MV-4-11 (cell line): ENCODE data around the gene SPEN.

Experiments used
- DNase-seq: peaks from one replicate; lab custom pipeline; 2025; lab: John Stamatoyannopoulos, UW

SPEN gene

DNA sequence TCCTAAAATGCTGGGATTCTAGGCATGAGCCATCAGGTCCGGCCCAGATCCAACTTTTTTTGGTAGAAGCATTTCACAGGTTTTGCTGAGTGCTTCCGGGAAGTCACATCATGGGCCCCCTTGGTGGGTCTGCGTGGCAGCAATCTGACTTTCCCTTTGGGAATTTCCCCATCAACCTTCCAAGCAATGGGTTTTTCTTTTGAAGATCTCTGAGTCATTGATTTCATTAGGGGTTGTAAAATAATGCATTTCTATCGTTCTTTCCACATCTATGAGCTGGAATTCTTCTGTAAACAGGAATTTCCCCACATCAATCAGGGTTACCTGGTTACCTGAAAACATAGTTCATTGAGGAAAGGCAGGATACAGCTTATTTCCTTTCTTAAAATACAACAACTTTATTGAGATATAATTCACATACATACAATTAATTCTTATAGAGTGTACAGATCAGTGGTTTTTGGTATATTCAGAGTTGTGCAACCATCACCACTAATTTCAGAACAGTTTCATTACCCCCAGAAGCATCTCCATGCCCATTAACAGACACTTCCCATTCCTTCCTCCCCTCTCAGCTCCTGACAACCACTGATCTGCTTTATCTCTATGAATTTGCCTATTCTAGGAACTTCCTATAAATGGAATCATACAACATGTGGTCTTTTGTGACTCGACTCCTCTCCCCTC, 138.2 kb downstream of the SPEN start:
- DNase-seq = peak; percentile 80

GRCh38 chr1:15988856-15989736, 141.6 kb downstream of the SPEN start:
- DNase-seq = no peak

DNA sequence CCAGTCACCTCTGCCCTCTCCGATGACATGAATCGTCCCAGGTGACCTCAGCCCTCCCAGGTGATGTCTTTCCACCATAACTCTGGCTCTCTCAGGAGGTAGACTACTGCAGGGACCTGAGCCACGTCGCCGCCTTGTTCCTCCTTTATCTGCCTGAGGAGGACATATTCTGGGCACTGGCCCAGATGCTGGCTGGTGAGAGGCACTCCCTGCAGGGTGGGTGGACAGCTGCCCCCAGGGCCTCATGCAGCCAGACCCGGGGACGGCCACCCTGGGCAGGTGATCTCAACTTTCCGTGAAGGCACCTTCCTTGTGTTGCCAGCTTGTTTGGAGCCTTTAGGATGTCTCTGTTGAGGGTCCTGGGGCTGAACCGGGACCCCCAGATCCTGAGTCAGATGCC, 142.3 kb downstream of the SPEN start:
- no peak for DNase-seq
